Cerebellar nuclear complex (tissue), 1 donor: Measurements from ENCODE around the gene HAND1.

Experiments
- DNase-seq, 2 experiments: peaks; one replicate each; lab custom pipeline; 2025; lab: John Stamatoyannopoulos, UW

The HAND1 gene

GRCh38 chr5:154455585-154455984 is 22.4 kb downstream of the HAND1 start:
- no peak for DNase-seq

DNA sequence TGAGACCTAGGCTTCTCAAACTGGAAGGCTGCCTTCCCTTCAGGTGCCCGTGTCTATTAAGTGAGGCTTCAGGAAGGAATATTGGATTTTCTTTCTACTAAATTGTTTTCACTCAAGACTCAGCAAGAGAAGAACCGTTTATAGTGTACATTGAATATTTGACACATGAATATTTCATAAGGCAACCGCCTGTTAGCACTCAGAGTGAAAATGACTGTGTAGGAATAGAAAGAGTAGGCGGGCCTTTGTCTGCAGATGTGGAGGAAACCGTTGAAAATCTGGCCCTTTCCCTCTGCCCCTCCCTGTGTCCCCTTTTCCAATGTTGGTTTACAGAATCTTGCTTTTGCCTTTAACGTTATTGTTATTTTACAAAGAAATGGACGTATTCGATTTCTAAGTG is 26.1 kb downstream of the HAND1 start:
- no peak for DNase-seq

DNA sequence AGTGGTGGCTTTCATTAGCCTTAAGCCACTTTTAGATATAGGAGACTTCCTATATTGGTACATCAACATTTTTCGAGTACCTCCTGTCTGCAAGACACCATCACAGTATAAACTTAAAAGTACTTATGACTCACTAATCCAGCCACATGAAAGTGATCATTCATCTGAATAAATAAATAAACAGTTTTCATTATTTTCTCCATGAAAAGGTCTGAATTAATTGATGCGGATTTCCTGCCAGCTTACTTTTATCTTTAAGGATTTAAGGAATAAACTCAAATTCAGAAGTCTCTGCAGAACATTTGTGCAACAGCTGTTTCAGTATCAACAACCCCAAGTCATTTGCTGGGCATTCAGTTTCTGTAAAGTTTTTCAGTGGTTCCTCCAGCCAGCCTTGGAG is 28.2 kb downstream of the HAND1 start:
- no peak for DNase-seq

DNA sequence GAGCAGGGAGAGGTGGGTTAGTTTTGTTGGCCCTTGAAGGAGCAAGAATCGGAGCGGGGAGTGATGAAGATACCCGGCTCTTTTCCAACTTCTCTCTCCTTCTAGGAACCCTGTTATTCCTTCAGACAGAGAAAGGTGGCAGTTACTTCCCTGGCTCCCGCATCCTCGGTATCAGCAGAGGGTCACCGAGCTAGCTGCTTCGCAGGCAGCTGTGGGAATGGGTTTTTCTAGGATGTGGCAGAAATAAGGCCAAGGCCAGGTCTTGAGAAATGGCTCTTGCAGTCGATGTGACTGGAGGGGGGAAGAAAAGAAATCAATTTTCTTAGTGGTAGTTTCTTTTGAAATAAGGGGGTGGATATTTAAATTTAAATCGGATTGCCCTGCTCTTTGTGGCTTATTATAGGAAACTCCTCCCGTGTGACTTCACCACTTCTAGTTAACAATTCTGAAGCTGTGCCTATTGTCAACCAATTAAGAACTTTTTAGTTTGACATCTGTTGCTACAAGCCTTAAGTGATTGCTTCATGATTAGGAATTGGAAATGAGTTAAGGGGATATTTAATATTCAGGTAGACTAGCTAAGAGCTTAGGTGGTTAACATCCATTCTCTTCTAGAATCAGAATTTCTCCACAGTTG is 30.8 kb downstream of the HAND1 start:
- DNase-seq, result no peak

DNA sequence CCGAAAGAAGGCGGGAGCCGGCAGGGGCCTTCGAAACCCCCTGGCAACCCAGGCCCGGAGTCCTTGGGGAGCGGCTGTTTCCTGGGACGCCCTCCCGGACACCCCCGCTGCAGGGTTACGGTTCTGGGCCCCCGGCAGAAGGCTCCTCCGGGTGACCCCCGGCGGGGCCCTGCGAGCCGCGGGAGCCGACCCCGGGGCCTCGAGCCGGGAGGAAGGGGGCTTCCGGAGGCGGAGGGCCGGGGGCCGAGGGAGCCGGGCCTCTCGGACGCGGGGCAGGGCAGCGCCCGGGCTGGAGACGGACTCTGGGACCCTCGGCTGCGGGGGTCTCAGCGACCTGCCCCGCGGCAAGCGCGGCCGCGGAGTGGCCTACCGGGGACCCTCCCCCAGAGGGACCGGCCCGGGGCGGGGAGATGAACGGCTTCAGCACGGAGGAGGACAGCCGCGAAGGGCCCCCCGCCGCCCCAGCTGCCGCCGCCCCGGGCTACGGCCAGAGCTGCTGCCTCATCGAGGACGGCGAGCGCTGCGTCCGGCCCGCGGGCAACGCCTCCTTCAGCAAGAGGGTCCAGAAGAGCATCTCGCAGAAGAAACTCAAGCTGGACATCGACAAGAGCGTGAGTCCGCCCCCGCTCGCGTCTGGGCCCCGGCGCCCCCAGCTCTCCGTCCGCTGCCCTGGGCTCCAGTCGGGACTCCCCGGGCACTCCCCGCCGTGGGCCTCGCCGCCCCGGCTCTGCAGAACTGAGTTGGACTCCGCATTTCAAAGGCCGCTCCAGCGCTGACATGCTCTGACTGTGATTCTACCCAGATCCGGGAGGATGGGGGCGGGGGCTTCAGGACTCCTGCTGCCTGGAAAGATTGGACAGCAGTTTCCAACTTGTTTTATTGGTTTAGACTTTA is 31.6 kb downstream of the HAND1 start:
- DNase-seq, result no peak

GRCh38 chr5:154445422-154446194 is 32.4 kb downstream of the HAND1 start, which contains the start of gene SAP30L:
TSS of gene SAP30L (plus strand) at chr5:154445997. CDS start at chr5:154446605, 608 bp downstream.
- DNase-seq, result peak; percentile 37 to 88

DNA sequence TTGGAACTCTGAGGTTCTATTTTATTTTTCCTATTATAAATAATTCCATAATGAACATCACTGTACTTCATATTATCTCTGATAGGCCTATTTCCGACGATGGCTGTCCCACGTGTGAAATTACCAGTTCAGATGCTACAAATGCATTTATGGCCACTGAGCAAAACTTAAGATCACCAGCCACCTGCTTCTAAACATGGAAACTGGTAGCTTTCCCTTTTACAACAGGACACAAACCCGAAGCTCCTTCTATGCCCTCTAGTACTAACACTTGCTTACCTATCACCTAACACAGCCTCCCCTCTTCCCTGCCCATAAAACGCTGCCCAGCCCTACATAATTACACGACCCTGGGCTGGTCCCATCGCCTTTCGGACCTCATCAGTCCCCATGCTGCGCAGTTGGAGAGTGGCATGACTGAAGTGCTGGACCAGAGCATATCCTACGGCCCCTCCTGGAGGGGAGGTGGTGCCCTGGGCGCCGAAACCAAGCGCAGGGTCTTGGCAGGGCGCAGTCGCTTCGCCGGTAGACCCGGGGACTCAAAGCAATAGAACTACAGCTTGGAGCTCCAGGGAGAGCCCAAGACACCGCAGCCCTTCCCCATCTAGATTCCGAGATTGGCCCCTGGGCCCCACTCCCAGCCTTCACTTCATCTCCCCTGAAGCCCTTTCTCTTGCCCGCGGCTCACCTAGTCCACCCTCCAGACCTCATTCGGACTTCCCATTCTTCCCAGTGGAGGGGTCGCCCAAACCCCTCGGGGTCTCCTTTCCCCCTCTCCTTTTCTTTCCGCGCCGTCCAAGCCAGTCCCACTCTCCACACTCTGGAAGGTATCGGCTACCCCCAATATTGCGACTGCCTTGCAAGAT is 33.2 kb downstream of the HAND1 start:
- DNase-seq, result no peak

- DNase-seq, result no peak
Observed at GRCh38 chr5:154442801-154443200, 35.2 kb downstream of the HAND1 start.

GRCh38 chr5:154440540-154440939 is 37.5 kb downstream of the HAND1 start:
- DNase-seq, result no peak

DNA sequence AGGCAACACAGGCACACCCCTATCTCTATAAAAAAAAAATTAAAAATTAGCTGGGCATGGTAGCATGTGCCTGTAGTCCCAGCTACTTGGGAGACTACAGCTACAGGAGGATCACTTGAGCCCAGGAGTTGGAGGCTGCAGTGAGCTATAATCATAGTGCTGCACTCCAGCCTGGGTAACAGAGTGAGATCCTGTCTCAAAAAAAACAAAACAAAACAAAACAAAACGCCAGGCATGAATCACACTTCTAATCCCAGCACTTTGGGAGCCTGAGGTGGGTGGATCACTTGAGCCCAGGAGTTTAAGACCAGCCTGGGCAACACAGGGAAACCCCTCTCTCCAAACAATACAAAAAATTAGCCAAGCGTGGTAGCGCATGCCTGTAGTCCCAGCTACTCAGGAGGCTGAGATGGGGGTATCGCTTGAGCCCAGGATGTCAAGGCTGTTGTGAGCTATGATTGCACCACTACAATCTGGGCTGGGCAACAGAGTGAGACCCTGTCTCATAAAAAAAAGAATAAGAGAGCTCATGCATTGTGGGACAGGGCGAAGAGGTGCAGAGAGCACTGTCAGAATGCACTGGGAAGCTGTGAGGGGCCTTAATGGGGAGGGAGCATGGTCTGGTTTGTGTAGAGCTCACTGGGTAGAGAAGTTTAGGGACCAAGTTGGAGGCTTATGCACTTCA is 40.6 kb downstream of the HAND1 start:
- DNase-seq, result no peak

GRCh38 chr5:154435226-154435625 is 42.8 kb downstream of the HAND1 start:
- DNase-seq, result no peak

DNA sequence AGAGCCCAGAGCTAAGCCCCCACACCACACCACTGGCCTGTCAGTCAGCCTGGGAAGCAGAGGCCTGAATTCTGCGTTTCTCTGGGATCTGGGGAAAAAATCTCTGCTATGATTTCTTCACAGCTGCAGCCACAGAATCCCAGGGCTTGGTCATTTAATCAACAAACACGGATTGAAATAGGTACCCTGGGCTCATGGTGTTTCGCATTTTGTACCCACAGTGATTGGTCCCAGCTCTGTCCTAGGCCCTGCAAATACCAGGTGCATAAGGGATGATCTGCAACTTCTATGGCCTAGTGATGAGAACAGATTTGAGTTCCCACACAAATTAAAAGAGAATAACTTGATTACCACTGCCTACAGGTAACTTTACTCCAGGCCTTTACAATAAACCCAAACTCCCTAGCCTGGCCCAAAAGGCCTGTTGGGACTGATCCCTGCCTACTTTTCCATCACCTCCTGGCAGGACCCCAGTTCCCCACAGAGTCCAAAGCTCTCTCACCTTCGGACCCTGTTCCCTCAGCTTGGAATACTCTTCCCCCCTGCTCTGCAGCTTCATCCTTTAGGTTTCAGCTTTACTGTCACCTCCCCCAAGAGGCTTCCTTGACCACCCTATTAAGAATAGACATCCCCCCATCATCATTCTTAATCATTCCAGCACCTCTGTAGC is 46.9 kb downstream of the HAND1 start:
- DNase-seq, result no peak

DNA sequence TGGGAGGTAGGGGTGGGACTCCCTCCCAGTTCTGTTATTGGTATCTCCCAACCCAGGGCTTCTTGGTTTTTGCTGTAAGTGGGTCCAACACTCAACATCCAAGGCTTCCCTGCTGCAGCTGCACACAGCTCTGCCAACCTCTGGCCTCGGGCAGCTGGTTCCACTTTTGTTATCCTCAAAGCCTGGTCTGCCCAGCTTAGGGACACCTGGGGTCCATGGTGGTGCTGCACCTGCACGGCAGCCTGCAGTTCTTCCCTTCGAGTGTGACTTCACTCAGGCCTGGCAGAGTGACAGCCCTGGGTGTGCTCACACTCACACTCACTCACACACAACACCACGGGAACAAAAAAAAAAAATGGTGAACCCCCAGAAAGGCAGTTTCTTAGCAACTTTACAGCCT is 47.6 kb downstream of the HAND1 start:
- DNase-seq, result no peak

GRCh38 chr5:154429341-154429740 is 48.7 kb downstream of the HAND1 start:
- DNase-seq, result no peak

GRCh38 chr5:154428208-154428607 is 49.8 kb downstream of the HAND1 start:
- no peak for DNase-seq
